Breast epithelium (tissue), 4 donors: ENCODE results near the gene MALAT1. TPM values are rescaled to one million over a fixed set of nuclear protein-coding genes. Genes with fewer than 3 reads are reported as not detected.
"Not testable (repeated sequence)": the region's sequence is repeated elsewhere in the genome, so short reads cannot be mapped to it uniquely, and the experiment has no call there.

ENCODE experiments used
- DNase-seq, 2 donors: peaks; one replicate each; pipeline ENCODE4 v3.0.0-alpha.2; 2019; ENCODE audit warnings: low spot score in 2 of 2
- H3K27ac ChIP-seq, 2 donors: fragments of 200-600 bp; sonication (generic) in 1 of 2; one replicate each; pipeline ENCODE4 v1.5.1; 2016 to 2019; ENCODE audit warnings: mild to moderate bottlenecking in 1 of 2
- H3K27me3 ChIP-seq, 2 donors: fragments of 200-600 bp; sonication (generic) in 1 of 2; one replicate each; pipeline versions ENCODE4 v1.5.1 to v1.6.0; 2017 to 2019; ENCODE audit warnings: control low read depth in 1 of 2, mild to moderate bottlenecking in 1 of 2
- H3K36me3 ChIP-seq: fragments of 200-600 bp; one replicate; pipeline ENCODE4 v1.5.1; 2019
- H3K4me1 ChIP-seq, 2 donors: fragments of 200-600 bp; sonication (generic); one replicate each; pipeline ENCODE4 v1.5.1; 2016 to 2019; ENCODE audit warnings: control low read depth in 1 of 2
- H3K4me3 ChIP-seq, 3 donors: fragments of 200-600 bp; sonication (generic); 1 replicate in 2 of 3; 2 replicates in 1 of 3; pipeline ENCODE4 v1.5.1; 2016 to 2019; ENCODE audit warnings: mild to moderate bottlenecking in 3 of 3, moderate library complexity in 2 of 3
- H3K9me3 ChIP-seq, 2 donors: fragments of 200-600 bp; sonication (generic) in 1 of 2; one replicate each; pipeline ENCODE4 v1.5.1; 2016 to 2019; ENCODE audit warnings: control low read depth in 1 of 2
- CTCF ChIP-seq, 3 donors: fragments of 450-650 bp; IDR thresholded peaks; one replicate each; pipeline ENCODE4 v1.5.1; 2016 to 2017; ENCODE audit warnings: antibody characterized with exemption in 3 of 3, mild to moderate bottlenecking in 3 of 3, moderate library complexity in 3 of 3
- POLR2A ChIP-seq: fragments of 450-650 bp; IDR thresholded peaks from one replicate; pipeline ENCODE4 v1.6.1; 2016; ENCODE audit warnings: antibody characterized with exemption, mild to moderate bottlenecking, moderate library complexity
- POLR2AphosphoS5 ChIP-seq, 3 donors: sonication (generic); formaldehyde crosslinking; IDR thresholded peaks; one replicate each; pipeline ENCODE4 v1.6.1; 2017; ENCODE audit warnings: antibody characterized with exemption in 3 of 3
- intact Hi-C: fragments of 100-400 bp; cut with DNase I; formaldehyde crosslinking; loops from one replicate; pipeline ENCODE4 v1.15.1; 2023; ENCODE audit warnings: low total_unique reads
- total RNA-seq, 3 donors: library from RNA; depleted of rRNA; stranded (reverse); fragments of >200 nt; gene quantifications; one replicate each; pipeline ENCODE4 v1.1.0, GENCODE V29; 2016

Gene MALAT1
- total RNA-seq, 3 donors from 2014 or later: 14,217 to 22,312 (median 18,959) TPM

- peak overlapping the region; percentile 84 to 98 for H3K27ac ChIP-seq
- H3K4me1 ChIP-seq: peaks cover 8 to 10% of the 10 kb centered on the region in 2 donors
- peak in 1 of 2 donors; percentile 38 for DNase-seq
- TF ChIP-seq POLR2AphosphoS5 (IDR thresholded peaks at IDR 0.05) (peak; percentile 65 to 96 (median 93)), CTCF (IDR thresholded peaks at IDR 0.05) (peak in 1 of 3 donors; percentile 15), POLR2A (no peak)
- no peaks in the 10 kb centered on the region for H3K9me3 ChIP-seq
- H3K4me3 ChIP-seq: peak overlapping the region; percentile 68 to 91 (median 72)
- H3K27me3 ChIP-seq: no peaks in the 10 kb centered on the region
- no peaks in the 10 kb centered on the region for H3K36me3 ChIP-seq
- intact Hi-C loops: no loop called here
Measured at GRCh38 chr11:65505466-65506289, 6.8 kb downstream of the MALAT1 start.

- intact Hi-C loops: no loop called here
Measured at GRCh38 chr11:65506290-65506771, 7.5 kb downstream of the MALAT1 start.

GRCh38 chr11:65506772-65507505 lies 8.1 kb downstream of the MALAT1 start:
- peak; percentile 8 for TF ChIP-seq POLR2A
- TF ChIP-seq CTCF (IDR thresholded peaks at IDR 0.05): no peak
- TF ChIP-seq POLR2AphosphoS5 (IDR thresholded peaks at IDR 0.05): peak; percentile 81 to 93 (median 84)
- intact Hi-C loops: no loop called here
- Histone ChIP-seq H3K9me3 (no peaks in the 10 kb centered on the region), H3K4me1 (peaks cover 8 to 10% of the 10 kb centered on the region in 2 donors), H3K4me3 (peak overlapping the region; percentile 20 to 91 (median 72)), H3K36me3 (no peaks in the 10 kb centered on the region), H3K27ac (peak overlapping the region; percentile 84 to 98), H3K27me3 (no peaks in the 10 kb centered on the region)
- DNase-seq: peak in 1 of 2 donors; percentile 62

More at GRCh38 chr11:65506290-65506771, 7.5 kb downstream of the MALAT1 start:
- no peaks in the 10 kb centered on the region for H3K27me3 ChIP-seq
- H3K27ac ChIP-seq: peak overlapping the region; percentile 84 to 98
- H3K36me3 ChIP-seq: no peaks in the 10 kb centered on the region
- H3K4me1 ChIP-seq: peaks cover 8 to 10% of the 10 kb centered on the region in 2 donors
- no peak for DNase-seq
- H3K4me3 ChIP-seq: peak overlapping the region in 2 of 3 donors; percentile 72 to 91
- peak; percentile 2 for TF ChIP-seq POLR2A
- TF ChIP-seq POLR2AphosphoS5 (IDR thresholded peaks at IDR 0.05): no peak
- no peaks in the 10 kb centered on the region for H3K9me3 ChIP-seq

- not testable (repeated sequence) for DNase-seq
Measured at GRCh38 chr11:65512311-65512710, 13.5 kb downstream of the MALAT1 start.

GRCh38 chr11:65516135-65516968 lies 17.5 kb downstream of the MALAT1 start:
- Histone ChIP-seq H3K4me3 (no peak overlapping the region), H3K9me3 (no peaks in the 10 kb centered on the region), H3K4me1 (no peaks in the 10 kb centered on the region), H3K36me3 (no peaks in the 10 kb centered on the region), H3K27me3 (no peaks in the 10 kb centered on the region), H3K27ac (no peak overlapping the region)
- no peak for DNase-seq
- intact Hi-C loops: loop anchor here (10.0 kb wide), 1 partner anchor 132 kb away; the partner anchor contains the start of genes FRMD8 and SLC25A45
- TF ChIP-seq POLR2A (no peak), POLR2AphosphoS5 (IDR thresholded peaks at IDR 0.05) (no peak), CTCF (IDR thresholded peaks at IDR 0.05) (no peak)

More at GRCh38 chr11:65512311-65512710, 13.5 kb downstream of the MALAT1 start:
- H3K9me3 ChIP-seq, H3K4me3 ChIP-seq, H3K4me1 ChIP-seq, H3K36me3 ChIP-seq, H3K27ac ChIP-seq, H3K27me3 ChIP-seq: not testable (repeated sequence)
- intact Hi-C loops: loop anchor here (10.0 kb wide), 1 partner anchor 128 kb away; the partner anchor contains the start of genes FRMD8 and SLC25A45

- not testable (repeated sequence) for DNase-seq, H3K4me1 ChIP-seq, H3K9me3 ChIP-seq, H3K27me3 ChIP-seq, H3K36me3 ChIP-seq, H3K27ac ChIP-seq, H3K4me3 ChIP-seq
- intact Hi-C loops: loop anchor here (10.0 kb wide), 1 partner anchor 134 kb away; the partner anchor contains the start of genes FRMD8 and SLC25A45
Measured at GRCh38 chr11:65518941-65519549, 20.2 kb downstream of the MALAT1 start.

- H3K9me3 ChIP-seq, H3K27me3 ChIP-seq, DNase-seq, H3K36me3 ChIP-seq, intact Hi-C loops, H3K4me3 ChIP-seq, H3K27ac ChIP-seq: not testable (repeated sequence)
- H3K4me1 ChIP-seq: peaks cover 5 to 13% of the 10 kb centered on the region in 2 donors
Measured at GRCh38 chr11:65521777-65522521, 23.1 kb downstream of the MALAT1 start.
